Measurements from ENCODE around the gene KMT2B.

Gene KMT2B

DNA sequence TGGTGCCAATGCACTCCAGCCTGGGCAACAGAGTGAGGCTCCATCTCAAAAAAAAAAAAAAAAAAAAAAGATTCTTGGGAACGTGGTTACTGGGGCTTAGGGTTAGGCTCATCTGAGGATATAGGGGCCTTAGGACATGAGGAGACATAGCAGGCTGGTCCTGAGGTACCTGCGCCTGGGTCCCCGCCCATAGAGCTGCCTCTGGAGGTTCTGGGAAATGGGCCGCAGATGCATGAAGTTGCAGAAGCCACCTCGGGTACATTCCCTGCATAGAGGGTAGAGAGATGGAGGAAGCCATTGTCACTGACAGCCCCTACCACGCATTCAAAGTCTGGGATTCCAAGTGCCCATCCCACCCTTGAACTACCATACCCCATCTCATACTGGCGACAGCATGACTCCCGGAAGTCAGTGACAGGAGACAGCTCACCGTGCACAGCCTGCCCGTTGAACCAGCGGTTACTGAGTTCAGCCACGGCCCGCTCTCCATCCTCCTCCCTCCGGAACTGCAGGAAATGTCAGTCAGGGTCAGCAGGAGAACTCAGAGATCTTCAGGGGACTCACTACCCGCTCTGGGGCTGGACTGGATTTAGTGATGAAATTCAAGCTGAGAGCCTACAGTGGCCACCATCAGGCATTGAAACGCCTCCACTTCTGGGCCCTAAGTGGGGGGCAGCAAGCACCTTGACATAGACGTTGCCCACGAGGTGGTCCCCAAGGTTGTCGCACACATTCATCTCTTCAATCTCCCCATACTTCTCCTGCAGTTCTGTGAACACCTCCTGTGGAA lies 26.0 kb downstream of the KMT2B start:
- Histone ChIP-seq H3K79me2 (no peaks in the 10 kb centered on the region), H3K9ac (no peak overlapping the region), H3K36me3 (ENCODE audit: control insufficient read depth, insufficient read depth, low read length) (no peaks in the 10 kb centered on the region), H3K27me3 (ENCODE audit: control insufficient read depth, insufficient read depth, low read length) (no peaks in the 10 kb centered on the region), H3K4me2 (ENCODE audit: low read length) (peak overlapping the region; percentile 86), H2AFZ (no peak overlapping the region), H3K9me3 (ENCODE audit: control insufficient read depth, low read length) (no peaks in the 10 kb centered on the region), H3K27ac (no peak overlapping the region), H3K4me3 (ENCODE audit: low read depth, low read length) (no peak overlapping the region), H3K4me1 (peaks cover 8% of the 10 kb centered on the region)
- TF ChIP-seq, protein P1, sequence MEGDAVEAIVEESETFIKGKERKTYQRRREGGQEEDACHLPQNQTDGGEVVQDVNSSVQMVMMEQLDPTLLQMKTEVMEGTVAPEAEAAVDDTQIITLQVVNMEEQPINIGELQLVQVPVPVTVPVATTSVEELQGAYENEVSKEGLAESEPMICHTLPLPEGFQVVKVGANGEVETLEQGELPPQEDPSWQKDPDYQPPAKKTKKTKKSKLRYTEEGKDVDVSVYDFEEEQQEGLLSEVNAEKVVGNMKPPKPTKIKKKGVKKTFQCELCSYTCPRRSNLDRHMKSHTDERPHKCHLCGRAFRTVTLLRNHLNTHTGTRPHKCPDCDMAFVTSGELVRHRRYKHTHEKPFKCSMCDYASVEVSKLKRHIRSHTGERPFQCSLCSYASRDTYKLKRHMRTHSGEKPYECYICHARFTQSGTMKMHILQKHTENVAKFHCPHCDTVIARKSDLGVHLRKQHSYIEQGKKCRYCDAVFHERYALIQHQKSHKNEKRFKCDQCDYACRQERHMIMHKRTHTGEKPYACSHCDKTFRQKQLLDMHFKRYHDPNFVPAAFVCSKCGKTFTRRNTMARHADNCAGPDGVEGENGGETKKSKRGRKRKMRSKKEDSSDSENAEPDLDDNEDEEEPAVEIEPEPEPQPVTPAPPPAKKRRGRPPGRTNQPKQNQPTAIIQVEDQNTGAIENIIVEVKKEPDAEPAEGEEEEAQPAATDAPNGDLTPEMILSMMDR (IDR thresholded peaks at IDR 0.05): no peak

DNA sequence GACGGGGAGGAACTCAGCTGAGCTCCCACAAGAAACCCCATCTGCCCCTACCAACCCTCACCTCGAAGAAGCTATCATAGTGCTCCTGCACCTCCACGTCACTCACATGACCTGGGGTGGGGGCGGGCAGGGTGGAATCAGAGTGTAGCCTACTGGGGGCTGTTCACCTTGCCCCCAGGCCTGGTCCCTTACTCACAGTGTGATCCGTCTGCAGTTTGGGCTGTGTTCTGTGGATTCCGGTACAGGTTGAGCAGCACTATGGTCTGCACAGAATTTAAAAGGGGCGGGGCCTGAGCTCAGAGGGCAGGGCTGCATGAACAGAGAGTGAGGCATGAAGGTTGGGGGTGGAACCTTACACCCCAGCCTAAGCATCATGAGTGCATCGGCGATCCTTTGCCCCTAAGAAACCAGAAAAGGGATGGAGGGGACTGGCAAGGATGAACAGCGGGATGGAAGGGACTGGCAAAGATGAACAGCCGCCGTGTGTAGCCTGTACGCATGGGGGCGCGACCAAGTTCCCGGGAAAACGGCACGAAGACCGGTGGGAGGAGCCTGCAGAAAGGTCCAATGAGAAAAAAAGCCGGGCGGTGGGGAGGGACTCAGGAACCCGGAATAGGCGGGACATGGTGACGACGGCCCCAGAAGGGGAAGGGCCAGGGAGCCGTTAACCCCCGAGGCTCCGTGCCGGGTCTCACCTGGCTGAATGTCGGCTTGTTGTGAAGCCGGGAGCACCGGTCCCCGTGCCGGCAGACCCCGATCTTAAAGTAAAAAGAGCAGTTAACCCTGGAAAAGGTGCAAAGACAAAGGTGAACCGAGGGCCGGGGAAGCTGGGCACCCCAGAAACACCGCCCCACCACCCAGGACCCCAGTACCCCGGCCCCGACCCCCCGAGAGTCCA lies 26.9 kb downstream of the KMT2B start:
- Histone ChIP-seq H3K4me2 (ENCODE audit: low read length) (peak overlapping the region; percentile 86), H3K4me1 (peaks cover 8% of the 10 kb centered on the region), H3K79me2 (no peaks in the 10 kb centered on the region), H3K4me3 (ENCODE audit: low read depth, low read length) (peak overlapping the region; percentile 99), H2AFZ (peak overlapping the region; percentile 87), H3K27ac (peak overlapping the region; percentile 99), H3K9ac (peak overlapping the region; percentile 56), H3K36me3 (ENCODE audit: control insufficient read depth, insufficient read depth, low read length) (no peaks in the 10 kb centered on the region), H3K27me3 (ENCODE audit: control insufficient read depth, insufficient read depth, low read length) (no peaks in the 10 kb centered on the region), H3K9me3 (ENCODE audit: control insufficient read depth, low read length) (no peaks in the 10 kb centered on the region)
- TF ChIP-seq, protein P1 (IDR thresholded peaks at IDR 0.05): peak; percentile 30

DNA sequence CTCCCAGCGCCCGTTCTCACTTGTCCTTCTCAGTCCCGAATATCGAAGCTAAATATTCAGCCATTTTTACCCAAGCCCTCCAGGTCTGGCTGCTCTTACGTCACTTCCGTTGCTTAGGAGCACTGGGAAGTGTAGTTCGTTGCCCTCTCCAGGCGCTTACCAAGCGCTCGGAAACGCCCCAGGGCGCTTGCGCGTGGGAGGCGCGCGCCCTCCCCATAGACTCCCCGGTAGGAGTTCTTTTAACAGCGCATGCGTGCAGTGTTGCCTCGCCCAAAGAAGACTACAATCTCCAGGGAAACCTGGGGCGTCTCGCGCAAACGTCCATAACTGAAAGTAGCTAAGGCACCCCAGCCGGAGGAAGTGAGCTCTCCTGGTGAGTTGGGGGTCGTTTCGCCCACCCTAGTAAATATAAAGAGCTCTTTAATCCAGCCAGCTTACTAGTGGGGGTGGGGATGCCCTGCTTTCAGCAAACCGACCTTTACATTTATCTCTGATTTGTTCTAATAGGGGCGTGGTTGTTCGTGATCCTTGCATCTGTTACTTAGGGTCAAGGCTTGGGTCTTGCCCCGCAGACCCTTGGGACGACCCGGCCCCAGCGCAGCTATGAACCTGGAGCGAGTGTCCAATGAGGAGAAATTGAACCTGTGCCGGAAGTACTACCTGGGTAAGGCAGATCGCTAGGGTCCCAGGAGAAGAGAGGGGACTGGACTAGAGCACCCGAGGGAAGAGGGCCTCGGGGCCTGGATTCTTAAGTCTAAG lies 27.7 kb downstream of the KMT2B start, which contains the start of the genes PSENEN and U2AF1L4:
PSENEN (plus strand) TSS at position 324 of the 759 bp plus-strand sequence; CDS start at position 604, 280 bp downstream.
U2AF1L4 (minus strand) TSS at position 91 of the 759 bp plus-strand sequence; CDS start at position 64, 27 bp downstream.
- Histone ChIP-seq H3K9me3 (ENCODE audit: control insufficient read depth, low read length) (no peaks in the 10 kb centered on the region), H3K4me3 (ENCODE audit: low read depth, low read length) (peak within 1 kb of the TSS; percentile 99), H3K9ac (peak within 1 kb of the TSS; percentile 57), H3K36me3 (ENCODE audit: control insufficient read depth, insufficient read depth, low read length) (no peaks in the 10 kb centered on the region), H2AFZ (peak within 1 kb of the TSS; percentile 87), H3K27me3 (ENCODE audit: control insufficient read depth, insufficient read depth, low read length) (no peaks in the 10 kb centered on the region), H3K4me2 (ENCODE audit: low read length) (peak within 1 kb of the TSS; percentile 88), H3K79me2 (no peaks in the 10 kb centered on the region), H3K27ac (peak within 1 kb of the TSS; percentile 99), H3K4me1 (peaks cover 8% of the 10 kb centered on the region)
- TF ChIP-seq, protein P1 (IDR thresholded peaks at IDR 0.05): no peak

DNA sequence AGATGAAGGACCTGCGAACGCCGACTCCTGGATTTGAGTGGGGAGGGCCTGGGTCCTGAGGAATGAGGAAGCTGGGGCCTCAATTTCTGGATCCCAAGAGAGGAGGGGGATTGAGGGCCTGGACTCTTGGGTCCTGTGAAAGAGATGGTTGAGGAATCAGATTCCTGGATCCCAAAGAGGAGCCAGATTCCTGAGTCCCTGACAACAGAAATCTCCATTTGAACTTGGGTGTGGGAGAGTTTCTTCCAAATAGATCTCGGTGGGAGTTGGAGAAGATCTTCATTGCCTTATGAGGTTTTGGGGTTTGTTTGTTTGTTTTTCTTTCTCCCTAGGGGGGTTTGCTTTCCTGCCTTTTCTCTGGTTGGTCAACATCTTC lies 28.3 kb downstream of the KMT2B start:
- TF ChIP-seq, protein P1 (IDR thresholded peaks at IDR 0.05): no peak
- H3K36me3 ChIP-seq (ENCODE audit: control insufficient read depth, insufficient read depth, low read length): no peaks in the 10 kb centered on the region
- H3K4me1 ChIP-seq: peaks cover 4% of the 10 kb centered on the region
- H3K79me2 ChIP-seq: no peaks in the 10 kb centered on the region
- no peaks in the 10 kb centered on the region for H3K9me3 ChIP-seq (ENCODE audit: control insufficient read depth, low read length)
- peak overlapping the region; percentile 72 for H2AFZ ChIP-seq
- H3K27me3 ChIP-seq (ENCODE audit: control insufficient read depth, insufficient read depth, low read length): no peaks in the 10 kb centered on the region
- peak overlapping the region; percentile 57 for H3K9ac ChIP-seq
- peak overlapping the region; percentile 99 for H3K4me3 ChIP-seq (ENCODE audit: low read depth, low read length)
- H3K27ac ChIP-seq: peak overlapping the region; percentile 99
- peak overlapping the region; percentile 88 for H3K4me2 ChIP-seq (ENCODE audit: low read length)

Data from parathyroid adenoma (tissue), 2 donors.